ENCODE measurements around the gene SARDH. TPM values are rescaled to one million over a fixed set of nuclear protein-coding genes. Genes with fewer than 3 reads are reported as not detected.

SARDH gene
- total RNA-seq, 2 experiments from 2014 or later, result 17.7 to 18.5 TPM

DNA sequence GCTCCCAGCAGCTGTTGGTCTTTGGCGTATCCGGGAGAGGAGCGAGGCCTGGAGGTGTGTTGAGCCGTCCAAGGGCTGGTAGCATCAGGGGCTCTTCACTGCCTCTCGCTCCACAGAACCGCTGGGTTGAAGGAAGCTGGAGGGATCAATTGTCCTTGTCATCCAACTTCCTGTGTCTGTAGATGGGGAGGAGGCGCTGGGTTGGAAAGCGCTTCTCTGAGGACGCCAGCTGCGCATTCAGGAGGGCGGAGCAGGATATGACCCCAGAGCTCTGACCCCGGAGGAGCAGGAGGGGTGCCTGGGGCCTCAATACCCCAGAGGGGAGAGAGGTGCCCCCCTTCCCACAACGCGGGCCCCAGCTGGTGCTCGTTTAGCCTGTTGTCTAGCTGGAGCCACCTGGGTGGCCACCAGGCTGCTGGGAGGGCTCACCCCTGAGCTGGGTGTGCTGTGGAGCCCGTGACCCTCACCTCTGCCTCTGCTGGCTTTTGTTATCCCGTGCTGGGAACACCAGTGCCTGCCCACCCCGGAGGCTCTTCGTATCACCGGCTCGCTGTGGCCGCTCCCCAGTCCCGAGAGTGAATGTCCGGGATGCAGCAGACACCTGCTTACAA, 104.0 kb downstream of the SARDH start:
- DNase-seq, result no peak
- Mint-ChIP-seq H3K9me3 (no peaks in the 10 kb centered on the region), H3K4me3 (no peak overlapping the region), H3K27ac (no peak overlapping the region), H3K36me3 (ENCODE audit: low read depth) (no peaks in the 10 kb centered on the region), H3K4me1 (ENCODE audit: low read depth) (no peaks in the 10 kb centered on the region), H3K27me3 (no peaks in the 10 kb centered on the region)
- no peaks in the 10 kb centered on the region for H3K9me3 ChIP-seq (ENCODE audit: control insufficient read depth in 1 of 2, insufficient read depth in 1 of 2, low read length in 2 of 2)
- ChIA-PET CTCF (no interaction called here), POLR2A (no interaction called here)
- H3K36me3 ChIP-seq (ENCODE audit: insufficient read depth, low read length), result no peaks in the 10 kb centered on the region
- no peaks in the 10 kb centered on the region for H3K4me1 ChIP-seq (ENCODE audit: insufficient read depth, low read length)
- no peak overlapping the region for H3K4me3 ChIP-seq (ENCODE audit: low read length)
- intact Hi-C loops (cut with DNase I, micrococcal nuclease), result no loop called here
- no peaks in the 10 kb centered on the region for H3K27me3 ChIP-seq (ENCODE audit: control insufficient read depth in 1 of 2, insufficient read depth in 2 of 2, low read length in 2 of 2)
- no peak for ATAC-seq (ENCODE audit: poor library complexity)
- H3K27ac ChIP-seq (ENCODE audit: low read depth in 1 of 2, low read length in 2 of 2), result no peak overlapping the region
- TF ChIP-seq, protein P1, sequence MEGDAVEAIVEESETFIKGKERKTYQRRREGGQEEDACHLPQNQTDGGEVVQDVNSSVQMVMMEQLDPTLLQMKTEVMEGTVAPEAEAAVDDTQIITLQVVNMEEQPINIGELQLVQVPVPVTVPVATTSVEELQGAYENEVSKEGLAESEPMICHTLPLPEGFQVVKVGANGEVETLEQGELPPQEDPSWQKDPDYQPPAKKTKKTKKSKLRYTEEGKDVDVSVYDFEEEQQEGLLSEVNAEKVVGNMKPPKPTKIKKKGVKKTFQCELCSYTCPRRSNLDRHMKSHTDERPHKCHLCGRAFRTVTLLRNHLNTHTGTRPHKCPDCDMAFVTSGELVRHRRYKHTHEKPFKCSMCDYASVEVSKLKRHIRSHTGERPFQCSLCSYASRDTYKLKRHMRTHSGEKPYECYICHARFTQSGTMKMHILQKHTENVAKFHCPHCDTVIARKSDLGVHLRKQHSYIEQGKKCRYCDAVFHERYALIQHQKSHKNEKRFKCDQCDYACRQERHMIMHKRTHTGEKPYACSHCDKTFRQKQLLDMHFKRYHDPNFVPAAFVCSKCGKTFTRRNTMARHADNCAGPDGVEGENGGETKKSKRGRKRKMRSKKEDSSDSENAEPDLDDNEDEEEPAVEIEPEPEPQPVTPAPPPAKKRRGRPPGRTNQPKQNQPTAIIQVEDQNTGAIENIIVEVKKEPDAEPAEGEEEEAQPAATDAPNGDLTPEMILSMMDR (IDR thresholded peaks at IDR 0.05), result no peak

DNA sequence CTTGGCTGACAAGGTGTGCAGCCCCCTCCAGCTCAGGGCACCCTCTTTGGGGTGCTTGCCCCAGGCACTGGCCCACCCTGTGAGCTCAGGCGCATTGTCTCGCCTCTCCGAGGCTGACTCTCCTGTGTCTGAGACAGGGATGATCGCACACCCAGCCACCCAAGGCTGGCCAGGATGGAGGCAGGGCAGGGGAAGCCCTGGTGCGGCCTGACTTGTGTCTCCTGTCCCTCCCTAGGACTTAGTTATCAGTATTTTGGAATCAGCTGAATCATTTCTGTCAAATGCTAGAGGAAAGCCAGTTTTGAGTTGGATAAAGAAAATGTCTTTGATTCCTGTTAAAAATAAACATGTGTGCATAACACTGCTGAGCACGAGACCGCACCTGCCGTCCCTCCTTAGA, 104.5 kb downstream of the SARDH start:
- Histone ChIP-seq H3K27ac (ENCODE audit: low read depth in 1 of 2, low read length in 2 of 2) (no peak overlapping the region), H3K4me3 (ENCODE audit: low read length) (no peak overlapping the region), H3K27me3 (ENCODE audit: control insufficient read depth in 1 of 2, insufficient read depth in 2 of 2, low read length in 2 of 2) (no peaks in the 10 kb centered on the region), H3K9me3 (ENCODE audit: control insufficient read depth in 1 of 2, insufficient read depth in 1 of 2, low read length in 2 of 2) (no peaks in the 10 kb centered on the region), H3K4me1 (ENCODE audit: insufficient read depth, low read length) (no peaks in the 10 kb centered on the region), H3K36me3 (ENCODE audit: insufficient read depth, low read length) (no peaks in the 10 kb centered on the region)
- Mint-ChIP-seq H3K4me1 (ENCODE audit: low read depth) (no peaks in the 10 kb centered on the region), H3K9me3 (no peaks in the 10 kb centered on the region), H3K27ac (no peak overlapping the region), H3K4me3 (no peak overlapping the region), H3K27me3 (no peaks in the 10 kb centered on the region), H3K36me3 (ENCODE audit: low read depth) (no peaks in the 10 kb centered on the region)
- DNase-seq, result no peak
- ChIA-PET CTCF (no interaction called here), POLR2A (no interaction called here)
- TF ChIP-seq, protein P1 (IDR thresholded peaks at IDR 0.05), result no peak
- intact Hi-C loops (cut with DNase I, micrococcal nuclease), result no loop called here
- ATAC-seq (ENCODE audit: poor library complexity), result no peak

DNA sequence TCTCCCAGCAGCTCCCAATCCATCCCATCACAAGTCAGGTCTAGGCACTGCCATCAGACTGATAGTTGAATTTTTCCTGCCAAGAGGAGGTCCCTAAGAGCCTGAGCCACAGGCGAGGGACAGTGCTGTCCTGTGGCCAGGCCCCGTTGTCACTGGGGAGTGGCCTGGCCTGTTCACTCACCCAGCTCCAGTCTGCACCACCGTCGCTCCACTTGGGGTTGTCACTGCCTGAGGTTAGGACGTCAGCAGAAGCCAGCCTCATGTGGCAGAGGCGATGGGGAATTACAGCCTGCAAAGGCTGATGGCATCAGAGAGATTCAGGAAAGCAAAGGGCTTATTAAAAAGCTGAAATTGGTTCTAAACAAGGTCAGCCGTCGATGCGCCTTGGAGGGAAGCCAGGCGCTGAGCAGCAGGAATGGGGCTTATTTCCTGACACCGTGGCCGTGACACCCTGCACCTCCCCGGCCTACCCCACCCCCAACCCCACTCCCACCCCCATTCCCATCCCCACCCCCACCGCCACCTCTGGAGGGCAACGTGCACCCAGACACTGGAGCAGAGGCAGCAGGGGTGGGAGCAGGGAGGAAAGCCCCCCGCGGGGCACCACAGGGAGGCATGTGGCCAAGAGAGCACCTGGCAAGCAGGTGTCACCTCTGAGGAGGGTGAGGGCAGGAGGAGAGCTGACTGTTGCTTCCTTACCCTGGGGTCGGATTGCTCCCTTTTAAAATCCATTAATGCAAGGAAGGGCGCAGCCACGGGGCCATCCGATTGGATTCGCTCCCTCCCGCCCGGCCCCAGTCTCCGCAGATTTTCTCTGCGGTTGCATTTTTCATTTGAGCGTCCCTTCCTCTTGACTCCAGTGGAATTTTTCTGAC, 105.1 kb downstream of the SARDH start:
- H3K4me1 ChIP-seq (ENCODE audit: insufficient read depth, low read length), result no peaks in the 10 kb centered on the region
- no peak overlapping the region for H3K27ac ChIP-seq (ENCODE audit: low read depth in 1 of 2, low read length in 2 of 2)
- H3K9me3 ChIP-seq (ENCODE audit: control insufficient read depth in 1 of 2, insufficient read depth in 1 of 2, low read length in 2 of 2), result no peaks in the 10 kb centered on the region
- ATAC-seq (ENCODE audit: poor library complexity), result no peak
- H3K36me3 ChIP-seq (ENCODE audit: insufficient read depth, low read length), result no peaks in the 10 kb centered on the region
- ChIA-PET CTCF (no interaction called here), POLR2A (no interaction called here)
- no peaks in the 10 kb centered on the region for H3K36me3 Mint-ChIP-seq (ENCODE audit: low read depth)
- no peaks in the 10 kb centered on the region for H3K4me1 Mint-ChIP-seq (ENCODE audit: low read depth)
- H3K27me3 Mint-ChIP-seq, result no peaks in the 10 kb centered on the region
- H3K4me3 Mint-ChIP-seq, result no peak overlapping the region
- TF ChIP-seq, protein P1 (IDR thresholded peaks at IDR 0.05), result no peak
- H3K27me3 ChIP-seq (ENCODE audit: control insufficient read depth in 1 of 2, insufficient read depth in 2 of 2, low read length in 2 of 2), result no peaks in the 10 kb centered on the region
- H3K27ac Mint-ChIP-seq, result no peak overlapping the region
- intact Hi-C loops (cut with DNase I, micrococcal nuclease), result no loop called here
- DNase-seq, result no peak
- no peaks in the 10 kb centered on the region for H3K9me3 Mint-ChIP-seq
- H3K4me3 ChIP-seq (ENCODE audit: low read length), result no peak overlapping the region

Measured in CD4-positive, alpha-beta T cell (primary cell).